A673 (cell line): Measurements from ENCODE around the gene POPDC2. TPM values are rescaled to one million over a fixed set of nuclear protein-coding genes. Genes with fewer than 3 reads are reported as not detected.

Experiments
- BruUV-seq: library from RNA; stranded (reverse); fragments of 400-500 nt; replicated peaks from 2 replicates; lab custom pipeline; 2021; lab: Mats Ljungman, UMichigan
- CTCF ChIA-PET: fragments of 300-600 bp; sonication (Branson Sonifier 250); formaldehyde crosslinking; loops from one replicate; lab custom pipeline; 2022; ENCODE audit warnings: antibody characterized with exemption; lab: Charles Lee
- POLR2A ChIA-PET: fragments of 300-600 bp; sonication (Branson Sonifier 250); formaldehyde crosslinking; loops from one replicate; lab custom pipeline; 2022; ENCODE audit warnings: antibody characterized with exemption; ENCODE audit not compliant: low non-redundant PET; lab: Charles Lee
- DNase-seq: peaks from one replicate; pipeline ENCODE4 v3.0.0-alpha.2; 2015; ENCODE audit warnings: low spot score
- H3K27ac ChIP-seq: fragments of 200-600 bp; sonication (generic); 2 replicates; pipeline ENCODE4 v1.5.1; 2016; ENCODE audit warnings: mixed run types, low read depth, mild to moderate bottlenecking, mixed read lengths, antibody characterized with exemption, low read length; ENCODE audit not compliant: poor library complexity, severe bottlenecking
- H3K27me3 ChIP-seq: fragments of 200-600 bp; sonication (generic); replicated peaks from 2 replicates; pipeline ENCODE4 v1.6.1; 2017; ENCODE audit warnings: mixed run types, low read depth, mild to moderate bottlenecking, mixed read lengths, antibody characterized with exemption, low read length; ENCODE audit not compliant: insufficient read depth, poor library complexity
- H3K36me3 ChIP-seq: fragments of 200-600 bp; sonication (generic); 2 replicates; pipeline ENCODE4 v1.6.1; 2016; ENCODE audit warnings: mixed run types, mild to moderate bottlenecking, mixed read lengths, antibody characterized with exemption, low read length; ENCODE audit not compliant: insufficient read depth, poor library complexity, severe bottlenecking
- H3K4me1 ChIP-seq: fragments of 200-600 bp; sonication (generic); 2 replicates; pipeline ENCODE4 v1.6.1; 2017; ENCODE audit warnings: mixed run types, mild to moderate bottlenecking, mixed read lengths, antibody characterized with exemption, low read length; ENCODE audit not compliant: insufficient read depth, poor library complexity, severe bottlenecking
- H3K4me3 ChIP-seq: fragments of 200-600 bp; sonication (generic); 2 replicates; pipeline ENCODE4 v1.5.1; 2016; ENCODE audit warnings: low read depth, mixed run types, mild to moderate bottlenecking, mixed read lengths, low read length; ENCODE audit not compliant: poor library complexity, severe bottlenecking
- H3K9me3 ChIP-seq: fragments of 200-600 bp; sonication (generic); 2 replicates; pipeline ENCODE4 v1.6.1; 2016; ENCODE audit warnings: mixed run types, low read depth, mild to moderate bottlenecking, mixed read lengths, antibody characterized with exemption, low read length; ENCODE audit not compliant: poor library complexity, severe bottlenecking
- CTCF ChIP-seq: fragments of 300-800, 200-600 bp; sonication (generic); conservative IDR thresholded peaks from 2 replicates; pipeline ENCODE4 v1.5.1; 2017; ENCODE audit warnings: low read depth, mild to moderate bottlenecking, antibody characterized with exemption, low read length, moderate library complexity, mixed read lengths
- EZH2 ChIP-seq: fragments of 200-600 bp; sonication (generic); IDR thresholded peaks from 2 replicates; pipeline ENCODE4 v1.6.1; 2017; ENCODE audit warnings: borderline replicate concordance, low read depth, mild to moderate bottlenecking, mixed read lengths, antibody characterized with exemption, low read length; ENCODE audit not compliant: poor library complexity, severe bottlenecking
- intact Hi-C: fragments of 100-400 bp; cut with micrococcal nuclease; formaldehyde crosslinking; loops from one replicate; pipeline ENCODE4 v1.10.0; 2022; ENCODE audit not compliant: unreplicated experiment
- total RNA-seq: library from RNA; stranded (reverse); gene quantifications from 2 replicates; pipeline ENCODE4 v1.2.3, GENCODE V29; 2021

POPDC2 gene
- total RNA-seq, 1 experiment from 2014 or later = 0.99 TPM

- H3K9me3 ChIP-seq = no peaks in the 10 kb centered on the region
- intact Hi-C loops = no loop called here
- peaks cover 14% of the 10 kb centered on the region for H3K4me1 ChIP-seq
- no peak for DNase-seq
- BruUV-seq = no TSS peak
- H3K27ac ChIP-seq = no peak overlapping the region
- H3K4me3 ChIP-seq = no peak overlapping the region
- POLR2A ChIA-PET = no interaction called here
- H3K27me3 ChIP-seq = no peaks in the 10 kb centered on the region
- no peak for TF ChIP-seq CTCF
- no peak for TF ChIP-seq EZH2
- CTCF ChIA-PET = interaction anchor here (0.5 kb wide), 1 partner anchor 397 kb away, joined by 3 read pairs; no protein-coding TSS in a partner anchor
- no peaks in the 10 kb centered on the region for H3K36me3 ChIP-seq
Measured at GRCh38 chr3:119639494-119640350, 20.7 kb downstream of the POPDC2 start.

- Histone ChIP-seq H3K9me3 (no peaks in the 10 kb centered on the region), H3K36me3 (no peaks in the 10 kb centered on the region), H3K4me3 (no peak overlapping the region), H3K27ac (peak overlapping the region; percentile 58), H3K4me1 (peaks cover 14% of the 10 kb centered on the region), H3K27me3 (no peaks in the 10 kb centered on the region)
- no TSS peak for BruUV-seq
- CTCF ChIA-PET = no interaction called here
- TF ChIP-seq CTCF = no peak
- TF ChIP-seq EZH2 = no peak
- POLR2A ChIA-PET = no interaction called here
- intact Hi-C loops = no loop called here
- peak; percentile 24 for DNase-seq
Measured at GRCh38 chr3:119637679-119638477, 22.5 kb downstream of the POPDC2 start.

GRCh38 chr3:119636891-119637611, 23.3 kb downstream of the POPDC2 start:
- BruUV-seq = no TSS peak
- DNase-seq = no peak
- intact Hi-C loops = no loop called here

More at GRCh38 chr3:119636891-119637611, 23.3 kb downstream of the POPDC2 start:
- Histone ChIP-seq H3K36me3 (no peaks in the 10 kb centered on the region), H3K4me1 (peaks cover 14% of the 10 kb centered on the region), H3K27me3 (no peaks in the 10 kb centered on the region), H3K9me3 (no peaks in the 10 kb centered on the region), H3K27ac (no peak overlapping the region), H3K4me3 (no peak overlapping the region)
- TF ChIP-seq CTCF (no peak), EZH2 (no peak)
- ChIA-PET POLR2A (no interaction called here), CTCF (no interaction called here)
